Hindlimb muscle (tissue), 1 donor: ENCODE results near the gene RANGRF. TPM values are rescaled to one million over a fixed set of nuclear protein-coding genes. Genes with fewer than 3 reads are reported as not detected.

Source experiments
- DNase-seq: peaks from one replicate; pipeline ENCODE4 v3.0.0-alpha.2; 2013
- polyA plus RNA-seq: library from polyadenylated mRNA; unstranded; fragments of 120-200 nt; gene quantifications from one replicate; pipeline ENCODE4 v1.2.1, GENCODE V29; 2013; ENCODE audit not compliant: insufficient read length

The RANGRF gene
- polyA plus RNA-seq, 1 donor: 21.0 TPM

DNA sequence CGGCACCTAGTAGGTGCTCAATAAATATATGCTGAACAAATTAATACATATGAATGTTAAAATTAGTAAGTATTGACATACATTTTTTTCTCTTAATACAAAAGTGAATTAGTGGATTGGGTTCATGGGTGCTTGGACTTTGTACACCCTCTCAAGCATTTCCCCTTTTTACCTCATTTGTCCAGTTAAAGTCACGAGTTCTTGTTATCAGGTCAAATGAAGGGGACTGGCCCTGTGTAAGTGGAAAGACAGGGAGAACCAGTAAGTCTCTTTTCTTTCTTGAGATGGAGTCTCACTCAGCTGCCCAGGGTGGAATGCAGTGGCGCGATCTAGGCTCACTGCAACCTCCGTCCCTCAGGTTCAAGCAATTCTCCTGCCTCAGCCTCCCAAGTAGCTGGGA, 13.7 kb upstream of the RANGRF start:
- DNase-seq: no peak

DNA sequence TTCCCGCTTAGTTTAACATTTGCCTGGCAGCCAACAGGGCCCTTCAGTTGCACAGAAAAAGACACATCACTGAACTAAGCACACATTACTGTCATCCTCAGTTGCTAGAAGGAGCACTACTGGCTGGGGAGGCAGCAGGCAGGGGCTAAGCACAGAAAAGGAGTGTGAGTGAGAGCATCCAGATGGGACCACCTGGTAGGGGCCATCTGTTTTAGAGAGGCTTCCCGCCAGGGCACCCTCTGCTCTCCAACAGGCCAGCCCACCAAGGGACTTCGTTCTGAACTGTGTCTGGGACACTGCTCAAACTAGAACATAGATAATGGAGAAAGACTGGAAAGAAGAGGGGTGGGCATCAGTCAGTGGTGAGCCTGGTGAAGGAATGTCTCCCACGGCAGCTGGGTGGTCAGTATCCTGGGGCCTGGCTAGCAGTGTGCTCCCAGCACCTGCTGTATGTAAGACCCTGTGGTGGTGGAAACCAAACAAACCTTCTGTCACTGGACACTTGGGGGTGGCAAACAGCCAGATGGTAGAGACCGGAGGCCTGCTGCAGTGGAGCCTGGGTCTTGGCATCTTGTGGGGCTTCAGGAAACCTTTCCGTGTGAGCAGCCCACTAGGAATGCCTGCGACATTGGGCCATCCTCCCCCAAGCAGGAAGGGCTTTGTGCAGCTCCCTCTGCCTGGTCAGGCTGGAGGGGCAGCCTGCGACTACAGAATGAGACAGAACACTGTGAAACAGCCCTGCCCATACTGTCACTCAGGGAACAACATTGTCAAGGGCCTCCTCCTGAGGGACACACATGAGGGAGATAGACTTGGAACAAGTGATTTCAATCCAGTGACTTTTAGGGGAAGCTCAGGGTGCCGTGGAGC, 12.8 kb upstream of the RANGRF start:
- DNase-seq: no peak

DNA sequence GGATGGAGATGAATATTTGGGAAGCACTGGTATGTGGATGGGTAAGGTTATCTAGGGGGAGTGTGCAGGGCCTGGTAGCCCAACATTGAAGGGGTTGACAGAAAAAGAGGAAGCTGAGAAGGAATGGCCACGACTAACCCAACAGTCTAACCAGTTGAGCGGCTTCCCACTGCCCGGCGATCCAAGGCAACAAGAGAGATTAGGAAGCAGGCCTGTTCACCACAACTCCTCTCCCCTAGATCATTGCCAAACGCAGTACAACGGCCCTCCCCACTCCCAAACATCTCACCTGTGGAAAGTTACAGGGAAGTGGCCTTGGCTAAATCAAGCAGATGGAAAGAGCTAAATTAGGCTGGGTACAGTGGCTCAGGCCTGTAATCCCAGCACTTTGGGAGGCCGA, 11.2 kb upstream of the RANGRF start:
- DNase-seq: no peak

DNA sequence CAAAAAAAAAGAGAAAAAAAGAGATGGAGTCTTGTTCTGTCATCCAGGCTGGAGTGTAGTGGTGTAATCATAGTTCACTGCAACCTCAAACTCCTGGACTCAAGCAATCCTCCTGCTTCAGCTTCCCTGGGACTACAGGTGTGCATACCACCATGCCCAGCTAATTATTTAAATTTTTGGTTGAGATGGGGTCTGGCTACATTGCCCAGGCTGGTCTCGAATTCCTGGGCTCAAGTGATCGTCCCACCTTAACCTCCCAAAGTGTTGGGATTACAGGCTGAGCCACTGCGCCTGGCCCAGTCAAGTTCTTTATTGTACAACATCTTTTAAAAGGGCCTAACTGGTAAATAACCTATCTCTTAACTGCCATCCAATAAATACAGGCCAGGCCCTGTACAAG, 6.1 kb upstream of the RANGRF start:
- DNase-seq: no peak

DNA sequence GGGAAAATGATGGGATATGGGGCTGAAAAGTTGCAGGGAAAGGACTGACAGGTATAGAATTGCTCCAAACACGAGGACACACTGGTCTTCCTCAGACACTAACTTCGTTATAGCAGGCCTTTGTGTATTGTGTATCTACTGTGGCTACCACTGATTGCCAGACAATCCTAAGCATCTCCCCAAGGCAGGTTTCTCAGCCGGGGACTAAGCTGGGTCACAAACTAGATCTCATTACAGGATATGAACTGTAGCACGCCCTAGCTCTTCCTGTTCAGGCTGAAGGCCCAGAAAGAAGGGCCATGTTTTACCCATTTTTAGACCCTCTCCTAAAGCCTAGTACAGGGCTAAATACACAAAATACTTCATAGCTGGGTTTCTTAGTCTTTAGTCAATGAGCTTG, 5.1 kb upstream of the RANGRF start:
- DNase-seq: no peak

DNA sequence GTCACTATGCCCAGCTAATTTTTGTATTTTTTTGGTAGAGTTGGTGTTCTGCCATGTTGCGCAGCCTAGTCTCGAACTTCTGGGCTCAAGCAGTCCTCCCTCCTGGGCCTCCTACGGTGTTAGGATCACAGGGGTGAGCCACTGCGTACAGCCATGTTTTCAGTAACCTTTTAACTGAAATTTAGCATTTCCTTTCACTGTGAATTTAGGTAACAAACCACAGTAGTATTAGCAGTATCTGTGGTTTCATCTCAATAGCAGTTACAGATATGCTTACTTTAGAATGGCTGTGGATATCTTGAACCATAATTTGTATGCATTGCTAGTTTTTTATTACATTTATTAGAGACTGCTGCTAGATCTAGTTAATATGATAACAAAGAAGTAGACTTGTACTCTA, 4.3 kb upstream of the RANGRF start:
- no peak for DNase-seq

DNA sequence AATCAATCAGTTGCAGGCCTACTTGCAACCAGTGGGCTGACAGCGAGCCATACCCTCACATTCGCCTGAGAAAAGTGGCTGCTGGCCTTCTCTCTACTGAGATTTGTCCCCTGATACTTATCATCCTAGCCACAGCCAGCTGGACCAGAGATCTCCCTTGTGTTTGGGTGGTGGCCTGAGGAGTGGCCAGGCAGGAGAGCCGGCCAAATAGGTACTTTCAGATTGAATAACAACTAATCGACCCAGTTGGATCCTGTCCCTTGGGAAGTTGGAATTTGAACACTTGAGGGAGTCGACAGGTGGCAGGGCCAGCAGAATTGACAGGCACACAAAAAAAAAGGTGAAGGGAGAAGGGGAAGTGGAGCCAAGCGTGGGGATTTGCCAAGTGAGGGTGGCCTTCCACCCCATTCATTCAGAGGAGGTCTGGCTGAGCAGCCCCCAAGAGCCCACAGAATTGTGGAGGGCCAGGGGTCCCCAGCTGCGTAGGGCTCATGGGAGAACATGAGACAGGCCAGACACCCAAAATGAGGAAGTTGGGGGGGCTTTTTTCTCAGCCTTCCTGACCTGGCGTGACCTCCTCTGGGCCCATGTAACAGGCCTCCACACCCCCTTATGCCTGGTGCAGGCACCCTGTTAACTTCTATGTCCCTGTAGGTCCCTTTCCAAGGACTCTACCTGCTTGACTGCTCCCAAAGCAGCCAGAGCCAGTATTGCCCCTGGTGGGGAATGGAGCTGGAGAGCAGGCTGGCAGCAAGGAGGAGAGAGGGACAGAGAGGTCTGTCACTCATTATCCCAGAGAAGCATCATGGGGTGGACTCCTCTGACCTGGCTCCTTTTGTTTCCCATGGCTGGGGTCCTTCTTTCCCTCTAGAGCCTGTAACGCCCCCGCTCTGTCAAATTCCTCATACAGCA, 2.9 kb upstream of the RANGRF start:
- no peak for DNase-seq

DNA sequence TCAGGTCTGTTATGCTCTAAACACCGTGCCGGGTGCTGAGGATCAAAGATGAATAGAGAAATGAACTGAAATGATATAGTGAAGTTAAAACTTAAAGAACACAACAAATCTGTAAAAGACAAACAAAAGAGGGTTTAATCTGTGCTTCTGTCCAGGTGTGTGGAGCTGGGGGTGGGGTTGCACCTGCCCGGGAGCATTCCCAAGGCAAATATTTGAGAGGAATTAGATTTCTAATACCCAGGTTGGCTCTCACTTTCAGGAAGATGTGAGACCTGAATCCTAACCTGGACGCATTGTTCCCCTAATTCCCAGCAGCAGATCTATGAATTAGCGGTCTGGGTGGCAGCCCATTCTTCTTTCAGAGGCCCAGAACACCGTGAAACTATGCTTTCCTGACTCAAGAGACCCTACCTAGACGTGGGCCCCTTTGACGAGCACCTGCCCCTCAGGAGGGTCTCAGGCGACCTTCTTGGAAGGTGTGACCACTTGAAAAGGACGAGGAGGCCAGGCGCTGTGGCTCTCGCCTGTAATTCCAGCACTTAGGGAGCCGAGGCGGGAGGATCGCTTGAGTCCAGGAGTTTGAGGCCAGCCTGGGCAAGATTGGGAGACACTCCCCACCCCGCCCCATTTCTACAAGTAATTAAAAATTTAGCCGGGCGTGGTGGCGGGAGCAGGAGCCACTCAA, 677 bp upstream of the RANGRF start:
- DNase-seq: no peak

DNA sequence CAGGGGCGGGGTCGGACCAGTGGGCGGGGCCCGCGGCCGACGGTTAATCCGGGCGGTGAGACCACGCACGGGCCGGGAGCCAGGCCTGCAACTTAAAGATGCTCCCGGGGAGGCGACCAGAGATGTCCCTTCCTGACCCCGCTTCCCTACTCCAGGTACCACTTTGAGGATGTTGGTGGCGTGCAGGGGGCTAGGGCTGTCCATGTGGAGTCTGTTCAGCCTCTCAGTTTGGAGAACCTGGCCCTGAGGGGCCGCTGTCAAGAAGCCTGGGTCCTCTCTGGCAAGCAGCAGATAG, 580 bp downstream of the RANGRF start:
- no peak for DNase-seq

DNA sequence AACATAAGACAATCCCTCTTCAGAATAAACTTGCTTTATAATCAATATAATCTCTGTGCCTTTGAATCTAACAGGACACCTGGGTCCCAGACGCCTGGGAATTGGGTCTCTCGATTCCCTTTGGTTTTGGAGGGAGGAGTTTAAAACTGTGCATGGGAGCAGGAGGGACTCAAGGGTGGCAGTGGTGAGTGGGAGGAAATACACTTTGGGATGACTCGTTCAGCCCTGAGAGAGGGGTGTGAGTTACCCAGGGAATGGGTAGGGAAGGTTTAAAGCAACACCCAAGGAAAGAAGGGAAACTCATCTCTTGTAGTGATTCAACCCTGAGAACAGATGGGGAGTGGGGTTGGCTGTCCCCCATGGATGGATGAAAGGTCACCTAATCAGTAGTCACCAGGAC, 1.6 kb downstream of the RANGRF start:
- no peak for DNase-seq

DNA sequence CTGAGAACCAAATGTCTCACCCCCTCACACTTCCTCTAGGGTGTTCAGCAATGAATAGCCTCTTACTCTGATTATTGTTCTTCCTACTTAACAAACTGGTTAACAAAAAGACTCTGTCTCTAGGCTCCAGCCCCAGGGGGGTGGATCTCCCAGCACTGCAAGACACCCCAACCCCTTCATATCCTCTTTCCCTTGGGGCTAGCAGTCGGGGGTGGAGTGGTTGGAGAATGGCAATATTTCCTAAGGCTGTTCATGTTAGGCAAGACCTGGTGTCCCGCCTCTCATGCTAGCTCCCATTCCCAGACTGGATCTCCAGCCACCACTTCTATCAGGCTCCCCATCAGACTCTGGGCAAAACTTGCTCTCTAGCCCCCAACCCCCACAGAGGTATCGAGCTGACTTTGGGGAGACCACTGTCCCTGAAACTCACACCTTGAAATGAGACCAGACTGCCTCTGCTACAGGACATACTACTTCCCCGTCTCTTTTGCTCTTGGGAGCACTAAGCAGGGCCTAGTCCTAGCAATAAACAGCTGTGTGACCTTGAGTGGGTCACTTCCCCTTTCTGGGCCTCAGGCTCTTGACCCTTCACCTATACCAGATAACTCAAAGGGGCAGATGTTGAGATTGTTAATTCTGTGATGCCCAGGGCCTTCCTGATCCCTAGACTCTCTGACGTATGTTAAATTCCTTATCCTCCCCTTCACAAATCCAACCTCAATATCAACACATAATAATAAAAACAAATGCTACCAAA, 4.3 kb downstream of the RANGRF start:
- DNase-seq: no peak

DNA sequence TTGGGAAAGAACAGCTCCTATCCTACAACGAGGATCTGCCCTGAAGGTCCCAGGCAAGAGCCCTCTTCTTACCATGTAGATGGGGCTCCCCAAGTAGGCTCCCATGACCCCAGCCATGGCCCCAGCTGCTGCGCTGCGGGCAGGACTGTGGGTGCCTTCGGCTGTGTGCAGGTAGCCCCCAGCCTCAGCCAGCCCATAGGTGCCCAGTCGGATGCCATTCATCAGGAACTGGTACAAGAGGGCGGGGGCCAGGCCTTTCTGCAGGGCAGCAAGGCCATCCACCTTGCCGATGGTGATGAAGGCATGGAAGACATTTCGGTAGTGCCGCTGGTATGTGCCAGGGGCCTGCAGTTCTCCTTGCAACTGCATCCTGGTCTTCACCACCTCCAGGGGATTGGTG, 5.9 kb downstream of the RANGRF start:
- DNase-seq: no peak

DNA sequence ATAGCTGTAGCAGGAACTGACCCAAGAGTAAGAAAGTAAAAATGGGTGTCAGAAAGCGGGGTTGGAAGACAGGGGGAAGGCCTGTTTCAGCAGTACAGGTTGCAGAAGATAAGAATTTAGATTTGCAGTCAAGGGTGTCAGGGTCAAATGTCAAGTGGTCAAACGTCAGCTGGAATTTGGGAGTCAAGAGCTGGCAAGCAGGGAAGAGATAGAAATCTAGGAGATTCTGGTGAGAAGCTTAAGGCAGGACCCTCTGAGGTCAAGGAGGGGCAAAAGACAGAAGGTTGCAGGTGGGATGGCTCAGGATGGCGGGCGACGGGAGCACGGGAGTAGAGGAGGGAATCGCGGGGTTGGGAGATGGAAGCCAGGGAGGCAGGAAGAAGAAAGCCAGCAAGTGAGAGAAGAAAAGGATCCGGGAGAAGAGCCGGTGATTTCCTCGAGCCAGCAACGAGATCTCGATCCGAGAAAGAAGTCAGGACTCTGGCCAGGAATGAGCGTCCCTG, 6.4 kb downstream of the RANGRF start:
- DNase-seq: no peak

DNA sequence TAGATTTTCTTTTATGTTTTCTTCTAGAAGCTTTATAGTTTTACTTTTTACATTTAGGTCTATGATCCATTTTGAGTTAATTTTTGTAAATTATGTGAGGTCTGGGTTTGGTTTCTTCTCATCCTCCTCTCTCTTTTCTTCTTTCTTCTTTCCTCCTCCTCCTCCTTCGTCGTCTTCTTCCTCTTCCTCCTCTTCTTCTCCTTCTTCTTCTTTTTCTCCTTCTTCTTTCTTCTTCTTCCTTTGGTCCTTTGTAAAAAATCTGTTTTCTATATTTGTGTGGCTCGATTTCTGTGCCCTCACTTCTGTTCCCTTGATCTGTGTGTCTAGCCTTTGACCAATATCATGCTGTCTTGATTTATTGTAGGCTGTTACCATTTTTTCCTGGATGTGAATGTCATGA, 11.8 kb downstream of the RANGRF start:
- DNase-seq: no peak

DNA sequence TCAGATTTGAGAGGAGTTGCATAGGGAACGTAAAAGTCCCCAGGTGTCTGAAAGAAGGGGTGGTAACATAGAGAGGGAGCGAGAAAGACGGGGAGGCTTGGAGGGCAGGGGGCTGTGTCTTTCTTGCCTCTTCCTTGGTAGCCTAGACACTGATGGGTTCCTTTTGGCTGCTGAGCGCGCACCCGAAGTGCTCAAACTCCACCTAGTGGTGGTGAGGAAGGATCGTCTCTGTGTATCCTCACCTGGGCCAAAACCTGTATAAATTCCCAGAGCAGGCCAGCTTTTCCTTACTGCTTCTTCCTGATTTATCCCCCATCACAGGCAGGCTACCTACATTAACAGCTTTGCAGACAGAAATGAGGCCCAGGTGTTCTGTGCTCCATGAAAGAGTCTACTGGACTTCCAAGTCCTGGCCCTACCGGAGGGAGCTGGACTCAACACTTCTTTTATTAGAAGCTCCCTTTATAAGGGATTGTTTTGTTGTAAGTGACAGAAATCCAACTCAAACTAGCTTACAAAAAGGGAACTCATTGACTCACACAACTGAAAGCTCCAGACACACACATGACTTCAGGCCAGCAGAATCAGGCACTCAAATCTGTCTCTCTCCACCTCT, 12.3 kb downstream of the RANGRF start:
- peak; percentile 66 for DNase-seq

DNA sequence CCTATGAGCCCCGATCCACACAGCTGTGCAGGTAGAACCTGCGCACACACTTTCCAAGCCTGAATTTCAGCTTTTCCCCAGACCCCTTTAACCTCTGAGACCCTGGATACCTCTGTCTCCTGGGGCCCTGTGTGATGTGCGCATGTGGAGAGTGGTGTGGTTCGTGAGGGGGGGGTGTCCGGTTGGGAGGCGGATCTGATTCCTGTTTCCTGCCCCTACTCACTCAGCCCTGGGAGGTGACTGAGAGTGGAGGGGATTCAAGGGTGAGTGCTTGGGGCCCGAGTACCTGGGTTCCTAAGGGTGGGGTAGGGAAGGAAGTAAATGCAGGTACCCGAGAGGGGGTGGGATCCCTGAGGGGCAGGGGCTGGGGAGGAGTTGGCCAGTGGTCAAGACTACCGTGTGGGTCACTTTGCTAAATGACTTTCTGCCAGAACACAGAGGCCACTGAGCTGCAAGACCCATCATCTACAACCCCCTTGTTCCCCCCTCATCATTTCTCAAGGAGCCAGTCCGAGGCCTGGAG, 22.2 kb downstream of the RANGRF start:
- DNase-seq: no peak

DNA sequence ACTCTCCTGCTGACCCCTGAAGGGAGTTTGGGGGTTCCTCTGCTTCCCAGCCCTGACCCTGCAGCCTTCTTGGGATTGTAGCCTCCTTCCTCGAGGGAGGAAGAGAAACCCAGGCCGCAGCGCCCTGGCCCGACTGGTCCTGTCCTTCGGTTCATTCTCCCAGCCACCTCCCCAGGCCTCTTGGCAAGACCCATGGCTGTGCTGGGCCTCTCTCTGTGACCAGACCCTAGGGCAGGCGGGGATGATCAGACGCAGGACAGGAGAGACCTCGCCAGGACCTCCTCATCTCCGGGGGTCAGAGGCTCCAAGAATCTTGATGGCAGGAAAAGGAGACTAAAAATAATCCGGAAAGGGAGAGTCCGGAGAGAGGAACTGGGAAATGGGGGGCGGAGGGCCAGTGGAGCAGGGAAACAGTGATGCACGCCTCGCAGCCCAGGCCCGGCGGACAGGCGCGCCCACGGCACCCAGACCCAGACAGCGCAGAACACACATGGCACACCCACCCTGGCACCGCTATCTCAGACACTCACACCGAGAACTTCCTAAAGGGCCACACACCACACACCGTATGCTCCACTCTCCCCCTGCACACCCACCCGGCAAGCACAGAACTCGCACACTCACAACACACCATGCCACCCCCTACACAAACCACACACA, 22.8 kb downstream of the RANGRF start:
- no peak for DNase-seq

DNA sequence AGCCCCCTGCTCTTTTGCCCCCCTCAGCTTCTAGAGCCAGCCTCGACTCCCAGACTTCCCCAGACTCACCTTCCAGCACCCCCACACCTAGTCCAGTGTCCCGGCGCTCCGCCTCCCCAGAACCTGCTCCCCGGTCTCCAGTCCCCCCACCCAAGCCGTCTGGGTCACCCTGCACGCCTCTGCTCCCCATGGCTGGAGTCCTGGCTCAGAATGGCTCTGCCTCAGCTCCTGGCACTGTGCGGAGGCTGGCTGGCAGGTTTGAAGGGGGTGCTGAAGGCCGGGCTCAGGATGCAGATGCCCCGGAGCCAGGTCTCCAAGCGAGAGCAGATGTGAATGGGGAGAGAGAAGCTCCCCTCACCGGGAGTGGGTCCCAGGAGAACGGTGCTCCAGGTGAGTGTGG, 23.8 kb downstream of the RANGRF start:
- no peak for DNase-seq

DNA sequence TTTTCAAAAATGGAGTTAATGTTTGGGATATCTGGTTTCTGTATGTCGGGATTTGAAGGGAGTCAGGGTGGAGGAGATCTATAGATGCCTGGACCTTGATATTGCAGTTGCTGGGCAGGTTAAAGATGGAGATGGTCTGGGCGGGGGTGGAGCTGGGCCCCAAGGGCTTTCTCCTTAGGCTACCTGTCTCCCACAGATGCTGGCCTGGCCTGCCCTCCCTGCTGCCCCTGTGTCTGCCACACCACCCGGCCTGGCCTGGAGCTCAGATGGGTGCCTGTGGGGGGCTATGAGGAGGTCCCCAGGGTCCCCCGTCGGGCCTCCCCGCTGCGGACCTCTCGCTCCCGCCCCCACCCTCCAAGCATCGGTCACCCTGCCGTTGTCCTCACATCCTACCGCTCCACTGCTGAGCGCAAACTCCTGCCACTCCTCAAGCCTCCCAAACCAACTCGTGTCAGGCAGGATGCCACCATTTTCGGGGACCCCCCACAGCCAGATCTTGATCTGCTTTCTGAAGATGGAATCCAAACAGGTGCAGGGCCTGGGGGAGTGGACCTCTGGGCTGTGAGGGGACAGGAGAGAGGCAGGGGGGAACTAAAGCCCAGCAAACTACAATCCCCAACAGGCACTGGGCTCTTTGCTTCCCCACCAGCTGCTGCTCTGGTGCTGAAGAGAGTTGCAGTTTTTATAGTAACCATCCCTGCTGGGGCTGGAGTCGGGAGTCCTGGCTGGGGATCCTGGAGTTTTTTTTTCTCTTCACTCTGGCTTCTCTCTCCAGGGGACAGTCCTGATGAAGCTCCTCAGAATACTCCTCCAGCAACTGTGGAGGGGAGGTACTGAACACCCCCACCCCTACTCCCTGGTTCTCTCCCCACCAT, 24.5 kb downstream of the RANGRF start:
- no peak for DNase-seq
